Retinal pigment epithelial cell (primary cell): ENCODE measurements around the gene SETX.

Experiments used
- DNase-seq: peaks from one replicate; pipeline ENCODE4 v3.0.0-alpha.2; 2010; ENCODE audit warnings: low read depth
- H3K4me3 ChIP-seq: 2 replicates; pipeline ENCODE4 v1.5.1; 2011; ENCODE audit warnings: mild to moderate bottlenecking, low read length, control low read depth, moderate library complexity
- TF ChIP-seq, protein P1 (sequence below): conservative IDR thresholded peaks from 2 replicates; pipeline ENCODE4 v1.5.1; 2011; ENCODE audit warnings: low read depth, low read length, control low read depth, inconsistent platforms

The SETX gene

DNA sequence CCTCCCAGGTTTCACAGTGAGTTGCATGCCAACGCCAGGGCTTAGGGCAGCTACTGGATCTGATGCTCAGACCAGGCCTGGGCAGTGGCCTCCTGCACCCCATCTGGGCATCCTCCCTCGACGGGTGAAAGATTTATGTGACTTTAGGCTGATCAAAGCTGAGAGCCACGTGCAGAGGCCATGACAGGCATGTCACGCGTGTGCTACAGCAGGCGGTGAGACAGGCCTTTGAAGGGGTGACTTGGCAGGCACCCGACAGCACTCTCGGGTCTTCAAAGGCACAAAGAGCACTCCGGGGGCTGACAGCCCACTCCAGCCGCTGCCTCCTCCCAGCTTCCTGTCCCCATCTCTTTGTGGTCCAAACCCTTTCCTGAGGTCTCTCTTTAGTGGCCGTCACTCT lies 126.7 kb downstream of the SETX start:
- no peak overlapping the region for H3K4me3 ChIP-seq
- TF ChIP-seq, protein P1, sequence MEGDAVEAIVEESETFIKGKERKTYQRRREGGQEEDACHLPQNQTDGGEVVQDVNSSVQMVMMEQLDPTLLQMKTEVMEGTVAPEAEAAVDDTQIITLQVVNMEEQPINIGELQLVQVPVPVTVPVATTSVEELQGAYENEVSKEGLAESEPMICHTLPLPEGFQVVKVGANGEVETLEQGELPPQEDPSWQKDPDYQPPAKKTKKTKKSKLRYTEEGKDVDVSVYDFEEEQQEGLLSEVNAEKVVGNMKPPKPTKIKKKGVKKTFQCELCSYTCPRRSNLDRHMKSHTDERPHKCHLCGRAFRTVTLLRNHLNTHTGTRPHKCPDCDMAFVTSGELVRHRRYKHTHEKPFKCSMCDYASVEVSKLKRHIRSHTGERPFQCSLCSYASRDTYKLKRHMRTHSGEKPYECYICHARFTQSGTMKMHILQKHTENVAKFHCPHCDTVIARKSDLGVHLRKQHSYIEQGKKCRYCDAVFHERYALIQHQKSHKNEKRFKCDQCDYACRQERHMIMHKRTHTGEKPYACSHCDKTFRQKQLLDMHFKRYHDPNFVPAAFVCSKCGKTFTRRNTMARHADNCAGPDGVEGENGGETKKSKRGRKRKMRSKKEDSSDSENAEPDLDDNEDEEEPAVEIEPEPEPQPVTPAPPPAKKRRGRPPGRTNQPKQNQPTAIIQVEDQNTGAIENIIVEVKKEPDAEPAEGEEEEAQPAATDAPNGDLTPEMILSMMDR: no peak

DNA sequence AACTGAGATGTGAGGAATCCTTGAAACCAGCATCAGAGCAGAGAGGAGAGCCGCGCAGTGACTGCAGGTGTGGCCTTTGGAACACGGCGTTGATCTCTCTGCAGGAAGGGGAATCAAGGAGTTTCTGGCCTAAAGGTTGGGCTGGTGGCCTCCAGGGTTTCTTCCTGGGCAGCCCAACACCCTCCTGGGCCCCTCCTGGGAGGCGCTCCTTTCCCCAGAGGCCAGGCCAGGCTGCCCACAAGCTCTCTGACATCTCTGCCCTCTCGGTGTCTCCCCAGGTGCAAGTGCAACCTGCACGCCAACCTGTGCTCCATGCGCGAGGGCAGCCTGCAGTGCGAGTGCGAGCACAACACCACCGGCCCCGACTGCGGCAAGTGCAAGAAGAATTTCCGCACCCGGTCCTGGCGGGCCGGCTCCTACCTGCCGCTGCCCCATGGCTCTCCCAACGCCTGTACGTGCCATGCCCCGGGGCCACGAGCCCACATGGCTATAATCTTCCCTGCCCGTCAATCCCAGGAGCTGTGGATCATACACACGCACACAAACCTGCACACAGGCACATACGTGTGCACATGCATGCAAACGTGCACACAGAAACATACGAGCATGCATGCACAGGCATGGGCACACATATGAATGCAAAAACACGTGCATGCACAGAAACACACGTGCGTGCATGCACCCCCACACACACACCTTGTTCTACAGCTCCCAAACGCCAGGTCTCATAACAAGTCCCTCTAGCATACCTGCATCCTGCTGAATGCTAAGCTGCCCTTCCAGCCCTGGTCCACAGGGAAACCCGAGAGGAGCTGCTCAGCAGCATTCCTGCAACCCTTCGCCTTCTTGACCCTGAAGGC lies 128.0 kb downstream of the SETX start:
- TF ChIP-seq, protein P1: no peak
- DNase-seq: no peak
- no peak overlapping the region for H3K4me3 ChIP-seq

More for the DNA sequence above, 126.7 kb downstream of the SETX start:
- DNase-seq: no peak

DNA sequence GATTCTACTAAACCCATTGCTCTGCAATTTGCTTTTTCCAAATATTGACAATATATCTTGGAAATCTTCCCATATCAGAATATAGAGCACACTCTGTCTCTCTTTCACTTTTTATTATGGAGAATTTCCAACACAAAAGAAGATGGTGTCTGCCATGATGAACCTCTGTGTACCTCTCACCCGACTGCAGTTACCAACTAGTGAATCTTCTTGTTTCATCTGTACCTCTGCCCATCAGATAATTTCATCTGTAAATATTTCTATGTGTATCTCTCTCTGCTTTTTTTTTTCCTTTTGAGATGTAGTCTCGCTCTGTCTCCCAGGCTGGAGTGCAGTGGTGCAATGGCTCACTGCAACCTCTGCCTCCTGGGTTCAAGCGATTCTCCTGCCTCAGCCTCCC lies 130.1 kb downstream of the SETX start:
- no peak overlapping the region for H3K4me3 ChIP-seq
- DNase-seq: no peak
- TF ChIP-seq, protein P1: no peak

DNA sequence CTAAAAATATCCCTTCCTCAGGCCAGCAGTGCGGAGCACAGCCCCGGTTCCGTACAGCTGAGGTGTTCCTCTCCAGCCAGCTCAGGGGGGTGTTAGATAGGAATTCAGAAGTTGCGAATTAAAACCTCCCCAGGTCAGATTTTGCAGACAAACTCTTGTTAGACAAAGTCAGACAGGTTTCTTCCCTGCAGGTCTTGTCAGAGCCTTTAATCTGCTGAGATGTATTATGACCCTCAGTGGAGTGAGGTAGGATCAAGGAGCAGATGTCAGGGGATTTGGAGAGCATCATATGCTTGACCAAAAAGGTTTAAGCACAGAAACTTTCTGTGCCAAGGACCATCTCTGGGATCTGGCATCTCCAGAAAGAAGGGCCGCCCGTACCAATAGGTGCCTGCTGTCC lies 132.8 kb downstream of the SETX start:
- TF ChIP-seq, protein P1: no peak
- H3K4me3 ChIP-seq: no peak overlapping the region
- no peak for DNase-seq

DNA sequence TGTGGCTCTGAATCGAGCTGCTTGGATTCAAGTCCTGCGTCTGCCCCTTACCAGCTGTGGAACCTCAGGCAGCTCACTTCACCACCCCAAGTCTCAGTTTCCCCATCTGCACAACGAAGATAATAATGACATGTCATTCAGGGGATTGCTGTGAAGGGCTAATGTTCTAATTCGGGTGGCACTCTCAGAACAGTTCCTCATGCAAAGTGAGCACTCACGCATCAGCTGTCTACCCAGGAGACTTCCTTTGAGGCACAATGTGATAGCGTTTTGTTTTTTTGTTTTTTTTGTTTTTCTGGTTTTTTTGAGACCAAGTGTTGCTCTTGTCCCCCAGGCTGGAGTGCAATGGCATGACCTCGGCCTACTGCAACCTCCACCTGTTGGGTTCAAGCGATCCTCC lies 136.6 kb downstream of the SETX start:
- TF ChIP-seq, protein P1: no peak
- H3K4me3 ChIP-seq: no peak overlapping the region
- DNase-seq: no peak

DNA sequence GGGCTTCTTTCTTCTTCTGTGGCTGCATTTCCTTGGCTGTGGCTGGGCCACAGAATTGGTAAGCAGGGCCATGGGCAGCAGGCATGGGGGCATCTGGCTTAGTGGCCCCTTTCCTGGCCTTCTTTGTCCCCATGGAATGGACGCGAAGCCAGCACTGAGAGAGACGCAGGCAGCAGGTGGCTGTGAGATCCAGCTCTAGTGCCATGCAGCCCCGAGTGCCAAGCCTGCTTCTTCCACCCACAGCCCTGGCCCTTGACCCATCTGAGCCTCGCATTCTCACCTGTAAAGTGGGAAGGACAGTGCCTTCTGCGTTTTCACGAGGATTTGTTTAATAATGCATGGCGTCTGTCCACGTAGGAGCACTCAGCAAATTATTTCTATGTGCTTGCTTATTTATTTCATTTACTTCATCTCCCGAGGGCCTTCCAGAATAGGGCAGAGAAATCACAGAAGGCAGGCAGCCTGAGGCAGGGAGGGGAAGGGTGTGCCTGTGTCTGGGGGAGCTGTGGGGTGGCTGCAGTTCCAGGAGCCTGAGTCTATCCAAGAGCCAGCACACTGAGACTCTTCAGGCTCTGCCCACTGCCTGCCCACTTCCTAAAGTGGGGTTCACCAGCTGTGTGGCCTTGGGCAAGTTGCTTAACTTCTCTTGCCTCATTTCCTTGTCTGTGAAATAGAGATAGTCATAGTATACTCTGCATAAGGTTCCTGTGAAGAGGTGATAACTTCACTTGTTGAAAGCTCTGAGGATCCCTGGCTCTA lies 137.7 kb downstream of the SETX start:
- H3K4me3 ChIP-seq: no peak overlapping the region
- TF ChIP-seq, protein P1: no peak
- DNase-seq: no peak
